Renal pelvis (tissue), 4 donors: ENCODE measurements around the gene BLVRB. TPM values are rescaled to one million over a fixed set of nuclear protein-coding genes. Genes with fewer than 3 reads are reported as not detected.
"Not testable (repeated sequence)": the region's sequence is repeated elsewhere in the genome, so short reads cannot be mapped to it uniquely, and the experiment has no call there.

Source experiments
- DNase-seq: peaks from one replicate; pipeline ENCODE4 v3.0.0-alpha.2; 2013
- polyA plus RNA-seq, 3 donors: library from polyadenylated mRNA; unstranded; fragments of 120-200 nt; gene quantifications; one replicate each; pipeline ENCODE4 v1.2.1, GENCODE V29; 2013; ENCODE audit not compliant: insufficient read length in 3 of 3

The BLVRB gene
- polyA plus RNA-seq, 3 donors, result 51.8 to 54.2 (median 52.3) TPM

- DNase-seq, result no peak
Measured at GRCh38 chr19:40457953-40458596, 7.5 kb downstream of the BLVRB start.

GRCh38 chr19:40457048-40457447 is 8.5 kb downstream of the BLVRB start:
- DNase-seq, result no peak

DNA sequence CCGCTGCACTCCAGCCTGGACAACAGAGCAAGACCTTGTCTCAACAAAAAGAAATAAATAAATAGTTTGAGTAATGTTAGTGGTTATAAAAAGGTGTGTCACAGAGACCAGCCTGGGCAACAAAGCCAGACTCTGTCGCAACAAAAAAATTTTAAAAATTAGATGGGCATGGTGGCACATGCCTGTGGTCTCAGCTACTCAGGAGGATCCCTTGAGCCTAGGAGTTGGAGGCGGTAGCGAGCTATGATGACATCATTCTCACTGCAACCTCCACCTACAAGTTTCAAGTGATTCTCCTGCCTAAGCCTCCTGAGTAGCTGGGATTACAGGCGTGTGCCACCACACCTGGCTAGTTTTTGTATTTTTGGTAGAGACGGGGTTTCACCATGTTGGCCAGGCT is 11.6 kb downstream of the BLVRB start:
- not testable (repeated sequence) for DNase-seq

GRCh38 chr19:40453151-40453735 is 12.3 kb downstream of the BLVRB start:
- no peak for DNase-seq

GRCh38 chr19:40452016-40452415 is 13.5 kb downstream of the BLVRB start:
- DNase-seq, result no peak

GRCh38 chr19:40450664-40451063 is 14.9 kb downstream of the BLVRB start:
- no peak for DNase-seq

DNA sequence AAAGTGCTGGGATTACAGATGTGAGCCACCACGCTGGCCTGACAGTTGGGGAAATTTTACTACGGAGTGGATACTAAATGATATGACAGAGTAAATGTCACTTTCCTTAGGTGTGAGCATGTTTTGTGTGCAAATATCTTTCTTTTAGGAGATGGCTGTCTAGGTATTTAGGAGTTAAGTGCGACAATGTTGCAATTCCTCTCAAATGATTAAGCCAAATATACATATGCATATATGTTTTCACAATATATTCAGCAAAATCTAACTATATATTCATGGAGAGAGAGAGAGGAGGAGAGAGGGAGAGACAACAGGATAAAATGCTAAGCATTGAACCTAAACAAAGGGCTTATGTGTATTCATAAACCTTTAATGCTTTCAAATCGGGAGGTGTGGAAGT is 16.0 kb downstream of the BLVRB start:
- DNase-seq, result no peak

- no peak for DNase-seq
Measured at GRCh38 chr19:40446263-40446784, 19.2 kb downstream of the BLVRB start.

GRCh38 chr19:40445780-40446262 is 19.7 kb downstream of the BLVRB start:
- peak; percentile 66 for DNase-seq

DNA sequence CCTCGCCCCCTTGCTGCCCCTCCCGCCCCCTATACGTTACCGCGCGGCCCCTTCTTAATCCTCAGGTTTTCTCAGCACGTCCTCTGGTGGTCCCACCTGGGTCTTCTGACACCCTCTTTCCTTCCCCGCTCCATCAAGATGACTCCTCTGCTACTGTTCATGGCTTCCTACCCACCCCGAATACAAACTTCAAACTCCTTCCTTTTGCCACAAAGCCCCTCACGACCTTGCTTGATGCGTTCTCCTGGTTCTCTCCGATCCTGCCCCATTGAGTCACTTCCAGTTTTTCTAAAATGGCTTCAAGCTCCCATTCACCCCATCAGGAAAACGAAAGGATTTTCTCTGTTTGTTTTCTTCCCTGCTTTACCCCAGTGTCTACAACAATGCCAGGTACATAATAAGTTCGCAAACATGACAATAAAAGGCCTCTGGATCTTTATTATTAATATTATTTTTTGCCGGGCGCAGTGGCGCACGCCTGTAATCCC is 20.7 kb downstream of the BLVRB start:
- no peak for DNase-seq

GRCh38 chr19:40444000-40444824 is 21.3 kb downstream of the BLVRB start, which contains the start of gene SERTAD3:
Gene SERTAD3, minus strand, starts transcription at chr19:40444335. Its CDS starts 2,255 bp downstream, at chr19:40442080.
- peak; percentile 98 for DNase-seq

GRCh38 chr19:40443131-40443999 is 22.2 kb downstream of the BLVRB start:
- DNase-seq, result peak; percentile 100

GRCh38 chr19:40442328-40443130 is 23.0 kb downstream of the BLVRB start:
- no peak for DNase-seq

- no peak for DNase-seq
Measured at GRCh38 chr19:40441719-40442253, 23.8 kb downstream of the BLVRB start.

GRCh38 chr19:40438284-40438683 is 27.3 kb downstream of the BLVRB start:
- DNase-seq, result no peak

DNA sequence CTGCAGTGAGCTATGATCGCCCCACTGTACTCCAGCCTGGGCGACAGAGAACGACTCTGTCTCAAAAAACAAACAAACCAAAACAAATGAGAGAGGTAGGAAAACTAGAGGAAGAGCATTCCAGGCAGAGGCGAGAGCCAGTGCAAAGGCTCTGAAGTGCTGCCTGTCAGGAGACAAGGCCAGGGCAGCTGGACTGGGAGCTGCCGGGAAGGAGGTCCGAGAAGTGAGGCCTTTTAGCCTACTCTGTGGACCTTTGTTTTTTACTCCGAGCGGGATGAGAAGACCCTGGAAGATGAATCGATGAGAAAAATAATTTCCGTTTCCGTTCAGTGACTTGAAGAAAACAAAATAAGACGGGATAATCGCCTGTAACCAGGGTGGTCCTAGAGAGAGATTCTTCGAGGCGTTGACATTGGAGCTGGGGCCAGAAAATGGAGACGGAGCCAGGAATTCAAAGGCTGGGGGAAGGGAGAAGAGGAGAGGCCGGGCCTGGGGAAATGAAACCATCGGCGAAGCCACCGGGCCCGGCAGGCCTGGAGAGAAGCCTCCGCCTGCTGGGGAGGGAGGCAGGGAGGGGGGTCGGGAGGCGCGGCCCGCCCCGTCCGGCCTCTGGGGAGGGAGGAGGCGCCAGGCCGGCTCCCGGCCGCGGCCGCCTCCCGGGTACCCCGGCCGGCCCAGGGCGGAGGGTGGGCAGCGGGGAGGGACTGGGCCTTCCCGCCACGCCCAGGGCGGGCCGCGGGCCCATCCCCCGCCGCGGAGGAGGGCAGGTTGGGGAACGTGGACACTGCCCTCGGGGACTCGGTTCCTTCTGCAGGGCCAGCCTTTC is 31.9 kb downstream of the BLVRB start:
- DNase-seq, result peak; percentile 95

DNA sequence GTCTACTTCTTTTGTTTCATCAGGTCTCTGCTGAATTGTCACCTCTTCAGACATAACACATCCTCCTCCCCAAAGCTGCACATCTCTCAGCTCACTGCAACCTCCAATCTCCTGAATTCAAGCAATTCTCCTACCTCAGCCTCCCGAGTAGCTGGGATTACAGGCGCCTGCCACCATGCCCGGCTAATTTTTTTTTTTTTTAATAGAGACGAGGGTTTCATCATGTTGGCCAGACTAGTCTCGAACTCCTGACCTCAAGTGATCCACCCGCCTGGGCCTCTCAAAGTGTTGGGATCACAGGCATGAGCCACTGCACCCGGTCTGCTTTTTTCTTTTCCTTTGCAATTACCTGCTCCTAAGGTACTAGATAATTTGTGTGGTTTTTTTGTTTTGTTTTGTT is 32.8 kb downstream of the BLVRB start:
- DNase-seq, result not testable (repeated sequence)

DNA sequence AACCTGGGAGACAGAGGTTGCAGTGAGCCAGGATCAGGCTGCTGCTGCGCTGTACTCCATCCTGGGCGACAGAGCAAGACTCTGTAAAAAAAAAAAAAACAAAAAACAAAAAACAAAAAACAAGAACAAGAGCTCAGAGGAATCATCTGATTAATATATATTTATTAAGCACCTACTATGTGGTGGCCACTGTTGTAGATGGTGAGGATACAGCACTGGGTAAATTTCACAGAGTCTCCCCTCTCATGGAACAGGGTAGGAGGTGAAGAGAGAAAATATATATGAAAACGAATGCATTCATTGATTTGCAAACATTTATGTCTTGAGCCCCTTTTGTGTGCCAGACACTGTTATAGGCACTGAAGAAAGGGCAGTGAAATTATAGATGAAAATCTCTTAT is 33.8 kb downstream of the BLVRB start:
- DNase-seq, result no peak

GRCh38 chr19:40430242-40430641 is 35.3 kb downstream of the BLVRB start:
- not testable (repeated sequence) for DNase-seq
